NAMALWA (cell line): Measurements from ENCODE around the gene JAK2.

Experiments used
- DNase-seq: peaks from one replicate; pipeline ENCODE4 v3.0.0-alpha.2; 2015; ENCODE audit warnings: low spot score

JAK2 gene

DNA sequence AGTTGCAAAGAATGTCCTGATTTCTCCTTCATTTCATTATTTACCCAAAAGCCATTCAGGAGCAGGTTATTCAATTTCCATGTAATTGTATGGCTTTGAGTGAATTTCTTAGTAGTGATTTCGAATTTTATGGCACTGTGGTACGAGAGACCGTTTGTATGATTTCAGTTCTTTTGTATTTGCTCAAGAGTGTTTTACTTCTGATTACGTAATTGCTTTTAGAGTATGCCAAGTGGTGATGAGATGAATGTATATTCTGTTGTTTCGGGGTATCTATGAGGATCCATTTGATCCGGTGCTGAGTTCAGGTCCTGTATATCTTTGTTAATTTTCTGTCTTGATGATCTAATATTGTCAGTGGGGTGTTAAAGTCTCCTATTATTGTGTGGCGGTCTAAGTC lies 159.1 kb downstream of the JAK2 start:
- DNase-seq: no peak

DNA sequence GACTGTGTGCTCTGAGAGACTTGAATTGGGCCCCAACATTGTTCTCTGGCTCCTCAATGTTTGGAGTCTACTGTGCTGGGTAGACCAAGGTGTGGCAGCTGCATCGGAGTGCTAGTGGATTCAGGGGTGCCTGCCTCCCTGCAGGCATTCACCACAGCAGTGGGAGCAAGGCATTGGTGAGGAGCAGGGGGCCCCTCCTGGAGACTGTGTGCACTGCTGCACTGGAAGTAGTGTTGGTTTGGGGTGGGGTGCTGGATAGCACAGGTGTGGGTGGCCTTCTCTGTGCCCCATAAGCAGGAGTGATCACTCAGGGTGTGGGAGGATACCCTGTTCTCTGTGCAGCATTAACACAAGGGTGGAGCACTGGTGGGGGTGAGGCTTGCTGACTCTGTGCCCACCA lies 161.2 kb downstream of the JAK2 start:
- no peak for DNase-seq
